ENCODE measurements around the gene CDH12.

Gene CDH12

GRCh38 chr5:22505891-22506290 is 347.3 kb downstream of the CDH12 start:
- DNase-seq (ENCODE audit: low read depth): no peak
- H3K4me3 ChIP-seq (ENCODE audit: low read depth, low read length): no peak overlapping the region
- TF ChIP-seq, protein P1, sequence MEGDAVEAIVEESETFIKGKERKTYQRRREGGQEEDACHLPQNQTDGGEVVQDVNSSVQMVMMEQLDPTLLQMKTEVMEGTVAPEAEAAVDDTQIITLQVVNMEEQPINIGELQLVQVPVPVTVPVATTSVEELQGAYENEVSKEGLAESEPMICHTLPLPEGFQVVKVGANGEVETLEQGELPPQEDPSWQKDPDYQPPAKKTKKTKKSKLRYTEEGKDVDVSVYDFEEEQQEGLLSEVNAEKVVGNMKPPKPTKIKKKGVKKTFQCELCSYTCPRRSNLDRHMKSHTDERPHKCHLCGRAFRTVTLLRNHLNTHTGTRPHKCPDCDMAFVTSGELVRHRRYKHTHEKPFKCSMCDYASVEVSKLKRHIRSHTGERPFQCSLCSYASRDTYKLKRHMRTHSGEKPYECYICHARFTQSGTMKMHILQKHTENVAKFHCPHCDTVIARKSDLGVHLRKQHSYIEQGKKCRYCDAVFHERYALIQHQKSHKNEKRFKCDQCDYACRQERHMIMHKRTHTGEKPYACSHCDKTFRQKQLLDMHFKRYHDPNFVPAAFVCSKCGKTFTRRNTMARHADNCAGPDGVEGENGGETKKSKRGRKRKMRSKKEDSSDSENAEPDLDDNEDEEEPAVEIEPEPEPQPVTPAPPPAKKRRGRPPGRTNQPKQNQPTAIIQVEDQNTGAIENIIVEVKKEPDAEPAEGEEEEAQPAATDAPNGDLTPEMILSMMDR (IDR thresholded peaks at IDR 0.05; ENCODE audit: insufficient read depth, low read depth, low read length, missing control alignments): no peak

GRCh38 chr5:22504411-22504810 is 348.7 kb downstream of the CDH12 start:
- H3K4me3 ChIP-seq (ENCODE audit: low read depth, low read length): no peak overlapping the region
- TF ChIP-seq, protein P1 (IDR thresholded peaks at IDR 0.05; ENCODE audit: insufficient read depth, low read depth, low read length, missing control alignments): no peak
- DNase-seq (ENCODE audit: low read depth): no peak

GRCh38 chr5:22500556-22500955 is 352.6 kb downstream of the CDH12 start:
- TF ChIP-seq, protein P1 (IDR thresholded peaks at IDR 0.05; ENCODE audit: insufficient read depth, low read depth, low read length, missing control alignments): no peak
- no peak for DNase-seq (ENCODE audit: low read depth)
- no peak overlapping the region for H3K4me3 ChIP-seq (ENCODE audit: low read depth, low read length)

DNA sequence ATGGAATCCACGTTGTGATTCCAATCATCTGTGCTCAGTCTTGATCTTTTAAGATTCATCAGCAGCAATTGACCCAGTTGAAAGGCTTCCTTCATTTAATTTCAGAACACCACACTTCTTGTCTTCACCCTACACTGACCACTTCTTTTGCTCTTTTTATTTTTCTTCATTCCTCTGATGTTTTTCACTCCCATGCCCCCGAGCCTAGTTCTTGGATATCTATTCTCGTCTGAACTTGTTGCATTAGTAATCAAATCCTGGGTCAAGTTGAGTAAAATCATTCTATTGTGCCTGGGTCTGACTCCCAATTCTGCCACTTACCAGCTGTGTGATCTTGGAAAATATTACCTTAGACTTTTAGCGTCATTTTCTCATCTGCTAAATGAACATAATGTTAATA is 356.5 kb downstream of the CDH12 start:
- no peak overlapping the region for H3K4me3 ChIP-seq (ENCODE audit: low read depth, low read length)
- DNase-seq (ENCODE audit: low read depth): no peak
- TF ChIP-seq, protein P1 (IDR thresholded peaks at IDR 0.05; ENCODE audit: insufficient read depth, low read depth, low read length, missing control alignments): no peak

GRCh38 chr5:22495016-22495720 is 358.0 kb downstream of the CDH12 start:
- H3K4me3 ChIP-seq (ENCODE audit: low read depth, low read length): no peak overlapping the region
- no peak for DNase-seq (ENCODE audit: low read depth)
- TF ChIP-seq, protein P1 (IDR thresholded peaks at IDR 0.05; ENCODE audit: insufficient read depth, low read depth, low read length, missing control alignments): no peak

DNA sequence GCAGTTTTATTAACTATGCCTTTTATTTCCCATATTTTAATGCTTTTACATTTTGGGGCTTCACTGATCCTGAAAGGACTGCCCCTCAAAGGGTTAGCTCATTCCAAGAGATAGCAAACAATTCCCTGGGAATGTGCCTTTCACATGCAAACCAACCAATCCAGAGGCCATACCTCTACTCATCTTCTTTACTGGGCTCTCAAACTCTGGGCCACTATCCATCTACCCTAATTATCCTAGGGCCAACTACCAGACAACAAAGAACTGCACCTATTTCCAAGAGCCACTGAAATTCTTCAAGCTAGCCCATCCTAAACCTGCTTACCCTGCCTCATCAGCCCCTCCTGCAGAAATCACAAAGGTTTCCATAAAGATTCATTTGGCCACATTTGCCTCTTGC is 364.7 kb downstream of the CDH12 start:
- TF ChIP-seq, protein P1 (IDR thresholded peaks at IDR 0.05; ENCODE audit: insufficient read depth, low read depth, low read length, missing control alignments): no peak
- DNase-seq (ENCODE audit: low read depth): no peak
- no peak overlapping the region for H3K4me3 ChIP-seq (ENCODE audit: low read depth, low read length)

- no peak overlapping the region for H3K4me3 ChIP-seq (ENCODE audit: low read depth, low read length)
- no peak for DNase-seq (ENCODE audit: low read depth)
- TF ChIP-seq, protein P1 (IDR thresholded peaks at IDR 0.05; ENCODE audit: insufficient read depth, low read depth, low read length, missing control alignments): no peak
These were observed 372.8 kb downstream of the CDH12 start for GRCh38 chr5:22480305-22480704.
